Sigmoid colon (tissue), 7 donors: Measurements from ENCODE around the gene ETV5. TPM values are rescaled to one million over a fixed set of nuclear protein-coding genes. Genes with fewer than 3 reads are reported as not detected.
"Not testable (repeated sequence)": the region's sequence is repeated elsewhere in the genome, so short reads cannot be mapped to it uniquely, and the experiment has no call there.

Experiments used
- DNase-seq: peaks from one replicate; pipeline ENCODE4 v3.0.0-alpha.2; 2019
- H3K27ac ChIP-seq, 4 donors: fragments of 200-600 bp; sonication (generic); one replicate each; pipeline ENCODE4 v1.5.1; 2016 to 2019; ENCODE audit warnings: mild to moderate bottlenecking in 1 of 4
- H3K27me3 ChIP-seq, 3 donors: fragments of 200-600 bp; sonication (generic); one replicate each; pipeline ENCODE4 v1.5.1; 2019; ENCODE audit warnings: mild to moderate bottlenecking in 1 of 3
- H3K36me3 ChIP-seq, 4 donors: fragments of 200-600 bp; sonication (generic); one replicate each; pipeline ENCODE4 v1.5.1; 2016 to 2019
- H3K4me1 ChIP-seq, 4 donors: fragments of 200-600 bp; sonication (generic); one replicate each; pipeline ENCODE4 v1.5.1; 2017 to 2019
- H3K4me3 ChIP-seq, 4 donors: fragments of 200-600 bp; sonication (generic); one replicate each; pipeline ENCODE4 v1.5.1; 2017 to 2019; ENCODE audit warnings: mild to moderate bottlenecking in 2 of 4, moderate library complexity in 1 of 4
- H3K9me3 ChIP-seq, 4 donors: fragments of 200-600 bp in 3 of 4; sonication (generic) in 3 of 4; one replicate each; pipeline versions ENCODE4 v1.5.1 to v1.6.1; 2013 to 2019
- EP300 ChIP-seq, 4 donors: sonication (generic); formaldehyde crosslinking; IDR thresholded peaks; one replicate each; pipeline ENCODE4 v1.6.1; 2017; ENCODE audit warnings: antibody characterized with exemption in 4 of 4
- POLR2A ChIP-seq, 2 donors: fragments of 450-650 bp; IDR thresholded peaks; one replicate each; pipeline ENCODE4 v1.6.1; 2016; ENCODE audit warnings: antibody characterized with exemption in 2 of 2, mild to moderate bottlenecking in 2 of 2, moderate library complexity in 2 of 2
- POLR2AphosphoS5 ChIP-seq, 4 donors: sonication (generic); formaldehyde crosslinking; IDR thresholded peaks; one replicate each; pipeline ENCODE4 v1.6.1; 2017; ENCODE audit warnings: antibody characterized with exemption in 4 of 4
- WGBS, 2 donors: extraction: QIAGEN DNeasy Blood & Tissue Kit; methylation state at CpG; one replicate each; pipeline ENCODE4 v1.1.7; 2013; 5-methylcytosine and 5-hydroxymethylcytosine counted together
- intact Hi-C: fragments of 100-400 bp; cut with DNase I; formaldehyde crosslinking; loops from one replicate; pipeline ENCODE4 v1.15.1; 2023
- polyA plus RNA-seq, 3 donors: library from polyadenylated mRNA; stranded (reverse); fragments of 200-250 nt; gene quantifications; one replicate each; pipeline ENCODE4 v1.2.3, GENCODE V29; 2013
- total RNA-seq, 4 donors: library from RNA; depleted of rRNA; stranded (reverse); fragments of >200 nt; gene quantifications; one replicate each; pipeline ENCODE4 v1.1.0, GENCODE V29; 2016
- TF ChIP-seq, protein P1 (sequence below), 4 experiments: fragments of 450-650 bp in 3 of 4; fragments of 200-600 bp in 1 of 4; IDR thresholded peaks; one replicate each; pipeline ENCODE4 v1.5.1; 2016 to 2019; ENCODE audit warnings: antibody characterized with exemption in 4 of 4, mild to moderate bottlenecking in 3 of 4, moderate library complexity in 2 of 4
- donor health status: healthy with polysubstance abuse.
- donor health status: Bipolar disorder and iron deficiency.
- donor health status: healthy.

The ETV5 gene
- total and polyA plus RNA-seq, 7 donors, result 2.3 to 8.4 (median 6.3) TPM

DNA sequence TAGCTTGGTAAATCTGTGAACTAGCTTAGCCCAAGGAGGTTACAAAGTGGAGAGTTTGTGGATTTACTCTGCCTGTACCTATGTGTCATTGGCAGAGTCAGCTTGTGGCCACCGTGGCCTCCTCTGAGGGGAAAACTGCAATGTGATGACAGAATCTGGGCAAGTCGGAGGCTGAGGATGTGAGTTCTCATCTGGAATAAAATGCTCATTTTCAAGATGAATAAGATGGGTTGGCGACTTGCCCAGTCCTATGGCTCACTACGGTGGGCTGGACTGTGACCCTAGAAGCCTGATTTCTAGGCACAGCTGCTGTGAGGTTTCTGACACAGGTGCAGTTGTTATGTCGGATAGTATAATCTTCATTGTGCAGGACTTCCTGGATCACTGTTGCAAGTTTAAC, 83.7 kb downstream of the ETV5 start:
- Histone ChIP-seq H3K27ac (no peak overlapping the region), H3K27me3 (peaks cover 0 to under 1% (median 0%) of the 10 kb centered on the region in 3 donors), H3K4me1 (no peaks in the 10 kb centered on the region), H3K36me3 (no peaks in the 10 kb centered on the region), H3K4me3 (no peak overlapping the region), H3K9me3 (no peaks in the 10 kb centered on the region)
- WGBS, 2 donors, result 36 to 57% methylated on average over 5 of the region's 5 CpGs
- no peak for DNase-seq
- no peak for TF ChIP-seq POLR2A (IDR thresholded peaks at IDR 0.05)
- TF ChIP-seq EP300 (IDR thresholded peaks at IDR 0.05), result no peak
- TF ChIP-seq, protein P1, sequence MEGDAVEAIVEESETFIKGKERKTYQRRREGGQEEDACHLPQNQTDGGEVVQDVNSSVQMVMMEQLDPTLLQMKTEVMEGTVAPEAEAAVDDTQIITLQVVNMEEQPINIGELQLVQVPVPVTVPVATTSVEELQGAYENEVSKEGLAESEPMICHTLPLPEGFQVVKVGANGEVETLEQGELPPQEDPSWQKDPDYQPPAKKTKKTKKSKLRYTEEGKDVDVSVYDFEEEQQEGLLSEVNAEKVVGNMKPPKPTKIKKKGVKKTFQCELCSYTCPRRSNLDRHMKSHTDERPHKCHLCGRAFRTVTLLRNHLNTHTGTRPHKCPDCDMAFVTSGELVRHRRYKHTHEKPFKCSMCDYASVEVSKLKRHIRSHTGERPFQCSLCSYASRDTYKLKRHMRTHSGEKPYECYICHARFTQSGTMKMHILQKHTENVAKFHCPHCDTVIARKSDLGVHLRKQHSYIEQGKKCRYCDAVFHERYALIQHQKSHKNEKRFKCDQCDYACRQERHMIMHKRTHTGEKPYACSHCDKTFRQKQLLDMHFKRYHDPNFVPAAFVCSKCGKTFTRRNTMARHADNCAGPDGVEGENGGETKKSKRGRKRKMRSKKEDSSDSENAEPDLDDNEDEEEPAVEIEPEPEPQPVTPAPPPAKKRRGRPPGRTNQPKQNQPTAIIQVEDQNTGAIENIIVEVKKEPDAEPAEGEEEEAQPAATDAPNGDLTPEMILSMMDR (IDR thresholded peaks at IDR 0.05), result no peak
- TF ChIP-seq POLR2AphosphoS5 (IDR thresholded peaks at IDR 0.05), result no peak
- intact Hi-C loops, result no loop called here

DNA sequence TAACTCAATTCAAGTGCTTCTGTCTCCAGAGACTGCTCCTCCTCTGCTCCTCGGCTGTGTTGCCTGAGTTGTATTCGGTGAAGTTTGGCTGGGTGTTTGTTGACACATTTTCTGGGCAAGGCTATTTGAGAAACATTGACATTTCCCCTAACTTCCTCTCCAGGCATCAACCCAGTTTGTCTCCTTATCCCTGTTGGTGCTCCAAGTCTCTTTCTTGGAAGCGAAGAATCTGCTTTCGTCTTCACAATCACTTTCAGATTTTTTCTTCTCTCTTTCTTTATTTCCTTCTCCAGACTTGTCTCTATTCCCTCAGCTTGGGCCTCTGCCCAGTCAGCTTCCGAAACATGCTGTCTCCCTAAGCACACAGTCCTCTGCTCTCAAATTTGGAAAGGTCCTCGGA, 84.7 kb downstream of the ETV5 start:
- intact Hi-C loops, result no loop called here
- WGBS, 2 donors, result 60 to 70% methylated on average over 6 of the region's 6 CpGs
- no peaks in the 10 kb centered on the region for H3K27me3 ChIP-seq
- peak overlapping the region in 2 of 4 donors; percentile 9 to 34 for H3K27ac ChIP-seq
- peak; percentile 74 for DNase-seq
- no peaks in the 10 kb centered on the region for H3K9me3 ChIP-seq
- no peak overlapping the region for H3K4me3 ChIP-seq
- no peaks in the 10 kb centered on the region for H3K36me3 ChIP-seq
- no peaks in the 10 kb centered on the region for H3K4me1 ChIP-seq
- TF ChIP-seq, protein P1 (IDR thresholded peaks at IDR 0.05), result no peak
- TF ChIP-seq POLR2AphosphoS5 (IDR thresholded peaks at IDR 0.05) (no peak), POLR2A (IDR thresholded peaks at IDR 0.05) (no peak), EP300 (IDR thresholded peaks at IDR 0.05) (no peak)

DNA sequence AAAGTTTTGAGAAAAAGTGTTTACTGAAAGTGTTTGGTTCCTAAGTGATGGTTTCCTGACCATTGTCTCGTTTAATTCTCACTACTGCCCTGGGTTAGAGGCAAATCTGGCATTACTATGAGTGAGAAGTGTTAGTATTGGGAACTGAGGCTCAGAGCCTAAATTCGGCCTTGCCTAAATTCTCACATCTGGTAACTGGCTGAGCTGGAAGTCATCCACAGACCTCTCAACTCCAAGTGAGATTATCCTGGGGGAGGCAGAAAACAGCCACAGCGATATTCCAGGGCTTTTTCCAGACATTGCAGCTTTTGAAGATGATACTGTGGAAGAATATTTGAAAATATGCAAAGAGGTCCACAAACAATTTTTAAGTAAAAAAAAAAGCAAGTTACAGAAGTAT, 86.0 kb downstream of the ETV5 start:
- no peaks in the 10 kb centered on the region for H3K36me3 ChIP-seq
- intact Hi-C loops, result no loop called here
- H3K27ac ChIP-seq, result no peak overlapping the region
- TF ChIP-seq, protein P1 (IDR thresholded peaks at IDR 0.05), result no peak
- TF ChIP-seq EP300 (IDR thresholded peaks at IDR 0.05) (no peak), POLR2A (IDR thresholded peaks at IDR 0.05) (no peak), POLR2AphosphoS5 (IDR thresholded peaks at IDR 0.05) (no peak)
- WGBS, 2 donors, result 85 to 86% methylated on average over 3 of the region's 3 CpGs
- H3K27me3 ChIP-seq, result no peaks in the 10 kb centered on the region
- no peaks in the 10 kb centered on the region for H3K9me3 ChIP-seq
- H3K4me3 ChIP-seq, result no peak overlapping the region
- no peaks in the 10 kb centered on the region for H3K4me1 ChIP-seq
- DNase-seq, result no peak

DNA sequence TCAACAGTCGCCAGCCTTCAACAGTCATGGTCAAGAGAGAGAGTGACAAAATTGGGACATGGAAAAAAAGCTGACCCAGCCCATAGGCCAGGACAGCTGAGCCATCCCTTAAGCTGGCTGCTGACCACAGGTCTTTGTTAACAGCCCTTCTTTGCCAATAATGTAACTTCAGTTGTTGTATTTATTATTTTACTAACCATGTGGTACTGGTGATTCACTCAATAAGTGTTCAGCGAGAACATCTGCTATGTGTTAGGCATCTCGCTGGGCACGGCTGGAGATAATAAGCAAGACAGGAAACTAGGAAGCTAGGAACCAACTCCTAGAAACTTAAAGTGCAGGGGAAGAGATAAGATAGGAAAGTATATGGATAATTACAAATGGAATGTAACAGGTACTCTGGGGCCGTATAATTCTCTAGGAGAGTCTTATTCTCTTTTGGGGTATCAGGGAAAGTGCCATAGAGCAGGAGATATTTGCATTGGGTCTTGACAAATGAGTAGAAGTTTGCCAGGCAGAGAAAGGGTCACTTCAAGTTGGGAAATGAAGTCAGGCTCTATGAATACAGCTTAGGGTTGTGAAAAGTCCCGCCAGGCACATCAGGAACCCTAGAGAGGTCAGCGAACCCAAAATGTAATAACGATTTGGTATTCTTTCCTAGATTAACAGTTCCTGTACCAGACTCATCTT, 87.1 kb downstream of the ETV5 start:
- no peaks in the 10 kb centered on the region for H3K4me1 ChIP-seq
- H3K27me3 ChIP-seq, result no peaks in the 10 kb centered on the region
- 90 to 91% methylated on average over 8 of the region's 8 CpGs for WGBS, 2 donors
- no peak for DNase-seq
- TF ChIP-seq POLR2AphosphoS5 (IDR thresholded peaks at IDR 0.05) (peak in 2 of 4 donors; percentile 17 to 37), EP300 (IDR thresholded peaks at IDR 0.05) (no peak)
- intact Hi-C loops, result no loop called here
- H3K4me3 ChIP-seq, result no peak overlapping the region
- H3K36me3 ChIP-seq, result no peaks in the 10 kb centered on the region
- no peak overlapping the region for H3K27ac ChIP-seq
- H3K9me3 ChIP-seq, result no peaks in the 10 kb centered on the region

DNA sequence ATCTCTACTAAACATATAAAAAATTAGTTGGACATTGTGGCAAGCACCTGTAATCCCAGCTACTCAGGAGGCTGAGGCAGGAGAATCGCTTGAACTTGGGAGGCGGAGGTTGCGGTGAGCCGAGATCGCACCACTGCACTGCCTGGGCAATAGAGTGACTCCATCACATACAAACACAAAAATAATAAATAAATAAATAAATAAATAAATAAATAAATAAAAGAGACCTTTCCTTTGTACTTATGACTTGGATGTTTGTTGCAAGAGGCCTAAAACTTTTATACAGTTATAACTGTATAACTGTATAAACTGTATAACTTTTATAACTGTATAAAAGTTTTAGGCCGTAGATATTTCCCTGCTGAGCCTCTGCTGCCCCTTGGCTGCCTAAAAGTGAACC, 87.6 kb downstream of the ETV5 start:
- H3K9me3 ChIP-seq, H3K36me3 ChIP-seq, H3K27ac ChIP-seq, H3K4me3 ChIP-seq, H3K27me3 ChIP-seq, intact Hi-C loops, H3K4me1 ChIP-seq, DNase-seq: not testable (repeated sequence)
- whole genome bisulfite sequencing, 2 donors, result 86 to 94% methylated on average over 6 of the region's 6 CpGs

DNA sequence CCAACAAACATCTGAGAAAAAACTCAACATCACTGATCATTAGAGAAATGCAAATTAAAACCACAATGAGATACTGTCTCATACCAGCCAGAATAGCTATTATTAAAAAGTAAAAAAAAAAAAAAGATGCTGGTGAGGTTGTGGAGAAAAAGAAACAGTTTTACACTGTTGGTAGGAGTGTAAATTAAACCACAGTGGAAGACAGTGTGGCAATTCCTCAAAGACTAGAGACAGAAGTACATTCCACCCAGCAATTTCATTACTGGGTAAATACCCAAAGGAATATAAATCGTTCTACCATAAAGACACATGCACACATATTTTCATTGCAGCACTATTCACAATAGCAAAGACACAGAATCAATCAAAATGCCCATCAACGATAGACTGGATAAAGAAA, 89.6 kb downstream of the ETV5 start:
- H3K27me3 ChIP-seq, H3K4me1 ChIP-seq, H3K27ac ChIP-seq, H3K9me3 ChIP-seq, H3K4me3 ChIP-seq, intact Hi-C loops, H3K36me3 ChIP-seq, DNase-seq: not testable (repeated sequence)
- WGBS, 2 donors, result 53 to 81% methylated on average over 2 of the region's 2 CpGs
